AG08395 (cell line): Measurements from ENCODE around the gene SDK1.
"Not testable (repeated sequence)": the region's sequence is repeated elsewhere in the genome, so short reads cannot be mapped to it uniquely, and the experiment has no call there.

Experiments
- DNase-seq: peaks from one replicate; pipeline ENCODE4 v3.0.0; 2012; ENCODE audit warnings: mixed read lengths, low spot score

SDK1 gene

DNA sequence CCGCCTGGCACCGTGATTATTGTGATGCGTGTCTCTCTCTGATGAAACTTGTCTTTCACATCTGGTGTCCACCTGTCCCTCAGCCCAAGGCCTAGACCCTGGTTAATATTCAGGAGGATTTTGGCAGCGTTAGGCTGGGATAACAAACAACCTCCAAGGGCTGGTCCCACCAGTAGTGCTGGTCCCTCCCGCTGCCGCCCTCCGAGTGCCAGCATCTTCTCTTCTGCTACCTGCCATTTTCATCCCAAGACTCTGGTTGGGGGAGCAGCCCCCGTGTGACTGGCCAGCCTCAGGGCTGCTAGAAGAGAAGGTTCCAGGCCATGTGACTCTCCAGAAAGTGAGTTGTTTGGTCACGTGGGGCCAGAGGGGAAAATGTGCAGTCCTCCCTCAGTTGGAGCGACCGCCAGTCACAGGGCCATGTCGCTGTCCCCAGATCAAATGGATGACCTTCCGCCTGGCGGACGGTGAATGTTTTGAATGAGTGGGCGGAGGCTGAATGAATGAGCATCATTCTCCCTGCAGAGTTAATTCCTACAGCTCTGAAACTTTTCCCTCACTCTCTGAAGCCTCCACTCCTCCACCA is 901.2 kb downstream of the SDK1 start:
- no peak for DNase-seq

DNA sequence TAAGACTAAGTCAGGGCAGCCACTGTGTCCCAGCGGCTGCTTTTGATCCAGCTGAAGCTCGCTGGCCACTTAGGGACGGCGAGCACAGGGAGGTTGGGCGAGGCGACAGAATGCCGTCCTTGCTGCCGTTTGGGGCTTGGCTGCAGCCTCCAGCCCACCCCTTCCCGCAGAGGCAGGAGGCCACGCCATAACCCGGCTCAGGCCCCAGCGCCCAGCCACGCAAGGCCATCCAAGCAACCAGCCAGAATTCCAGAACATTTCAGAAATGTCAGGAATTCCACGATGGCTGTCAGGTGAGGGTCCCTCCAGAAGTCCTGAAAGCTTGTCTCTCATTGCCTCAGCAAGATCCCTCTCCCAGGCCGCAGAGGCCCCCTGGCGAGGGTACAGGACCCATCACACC is 901.9 kb downstream of the SDK1 start:
- no peak for DNase-seq

DNA sequence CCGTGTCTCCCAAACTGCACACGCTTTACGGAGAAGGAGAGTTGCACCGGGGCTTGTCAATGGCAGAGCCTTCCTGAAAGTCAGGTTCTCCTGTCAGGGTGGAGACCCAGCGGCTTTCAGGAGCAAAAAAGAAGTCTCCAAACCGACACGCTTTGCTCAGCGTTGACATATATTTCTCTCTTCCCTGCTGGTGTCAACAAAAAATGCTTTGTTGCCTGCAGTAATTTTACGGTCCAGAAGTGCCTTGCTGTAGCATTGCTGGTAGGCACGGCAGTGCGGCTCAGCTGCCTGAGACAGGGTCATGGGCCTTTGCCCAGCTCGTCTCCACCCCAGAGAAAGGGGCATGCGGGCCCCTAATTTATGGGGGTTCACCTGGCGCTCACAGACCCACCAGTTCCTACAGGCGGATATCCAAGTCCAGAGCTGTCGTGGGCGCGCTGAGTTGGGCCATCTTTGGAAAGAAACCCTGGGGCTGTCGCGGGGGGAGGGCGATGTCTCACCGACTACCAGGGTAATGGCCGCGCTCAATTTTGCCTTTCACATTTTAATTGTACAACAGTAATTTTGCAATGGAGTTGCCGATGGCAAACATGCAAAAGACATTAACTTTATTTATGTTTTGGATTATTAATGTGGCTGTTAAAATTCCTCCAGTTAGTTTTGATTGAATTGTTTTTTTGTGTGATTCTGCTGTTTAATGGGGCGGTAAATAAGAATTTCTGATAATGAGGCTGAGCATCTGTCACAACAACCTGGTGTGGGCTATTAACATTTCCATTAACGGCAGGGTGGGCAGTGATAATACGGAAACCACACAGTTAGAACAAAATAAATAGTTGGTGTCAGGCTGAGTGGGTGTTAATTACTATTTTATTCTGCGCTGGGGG is 902.8 kb downstream of the SDK1 start:
- DNase-seq = no peak

GRCh38 chr7:4204513-4205165 is 903.6 kb downstream of the SDK1 start:
- no peak for DNase-seq

DNA sequence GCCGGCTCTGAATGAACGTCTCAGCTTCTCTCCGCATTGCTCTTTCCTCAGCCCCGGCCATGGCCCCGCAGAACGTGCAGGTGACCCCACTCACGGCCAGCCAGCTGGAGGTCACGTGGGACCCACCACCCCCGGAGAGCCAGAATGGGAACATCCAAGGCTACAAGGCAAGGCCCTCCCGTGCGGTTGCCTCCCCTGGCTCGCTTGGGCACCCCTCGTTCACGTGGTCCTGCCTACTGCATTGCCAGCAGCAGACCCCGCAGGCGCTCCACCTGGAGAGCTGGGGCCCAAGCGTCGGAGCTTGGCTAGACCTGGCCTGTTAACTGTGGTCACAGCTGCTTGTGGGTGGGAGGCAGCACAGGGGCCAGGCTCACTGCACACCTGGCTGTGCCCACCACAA is 904.8 kb downstream of the SDK1 start:
- DNase-seq = no peak

DNA sequence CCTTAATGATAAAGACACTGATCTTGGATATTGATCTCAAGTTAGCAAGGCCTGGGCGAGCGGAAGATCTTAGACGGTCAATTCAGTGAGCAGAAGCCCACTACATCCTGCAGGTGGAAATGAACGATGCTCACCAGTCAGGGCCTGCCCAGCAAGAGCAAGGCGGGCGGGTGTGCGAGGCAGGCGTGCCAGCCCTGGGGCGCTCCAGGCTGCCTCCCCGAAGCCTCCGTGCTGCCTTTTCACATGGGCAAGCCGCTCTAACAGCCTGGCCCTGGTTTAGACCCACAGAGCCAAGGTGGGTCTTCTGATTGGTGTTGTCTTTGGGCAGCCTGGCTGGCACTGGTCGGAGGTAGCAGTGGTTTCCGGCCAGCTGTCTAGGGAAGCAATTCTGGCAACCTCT is 906.0 kb downstream of the SDK1 start:
- no peak for DNase-seq

- DNase-seq = no peak
Observed at GRCh38 chr7:4208086-4208485, 907.0 kb downstream of the SDK1 start.

- no peak for DNase-seq
Observed at GRCh38 chr7:4208586-4208985, 907.5 kb downstream of the SDK1 start.

DNA sequence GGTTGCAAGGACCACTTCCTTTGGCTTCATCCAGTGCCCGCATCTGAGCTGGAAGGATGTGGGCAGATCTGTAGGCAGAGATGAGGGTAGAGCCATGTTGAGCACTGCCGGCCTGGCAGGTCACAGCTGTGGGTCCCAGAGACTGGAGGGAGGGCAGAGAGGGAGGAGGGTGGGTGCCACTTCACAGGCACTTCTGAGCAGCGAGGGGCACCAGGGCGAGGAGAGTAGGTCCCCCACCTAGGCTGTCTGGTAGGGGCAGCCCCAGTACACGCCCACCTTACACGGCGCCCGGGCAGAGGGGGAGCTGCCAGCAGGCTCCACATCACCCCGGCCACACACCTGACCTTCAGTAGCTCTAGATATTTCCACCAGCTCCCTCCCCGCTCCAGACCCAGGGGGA is 908.1 kb downstream of the SDK1 start:
- DNase-seq = no peak

- no peak for DNase-seq
Observed at GRCh38 chr7:4209966-4210365, 908.9 kb downstream of the SDK1 start.

GRCh38 chr7:4210821-4211220 is 909.8 kb downstream of the SDK1 start:
- no peak for DNase-seq

- no peak for DNase-seq
Observed at GRCh38 chr7:4211261-4211660, 910.2 kb downstream of the SDK1 start.

DNA sequence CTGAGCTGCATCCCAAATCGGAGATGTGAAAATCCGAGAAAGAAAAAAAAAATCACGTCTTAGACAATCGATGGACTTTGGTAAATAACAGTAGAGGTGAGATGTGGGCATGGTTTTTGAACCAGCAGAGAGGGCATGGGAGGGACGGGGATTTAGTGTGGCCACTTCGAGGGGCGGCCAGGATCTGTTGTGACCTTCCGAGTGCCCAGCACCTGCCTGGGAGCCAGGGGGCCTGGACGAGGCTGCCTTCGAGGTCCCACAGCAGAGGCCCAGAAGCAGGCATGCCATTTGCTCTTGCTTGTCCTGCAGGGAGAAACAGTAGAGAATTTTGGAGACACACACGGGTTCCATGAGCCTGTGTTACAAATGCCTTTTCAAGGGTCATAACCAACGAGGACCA is 911.3 kb downstream of the SDK1 start:
- DNase-seq = no peak

DNA sequence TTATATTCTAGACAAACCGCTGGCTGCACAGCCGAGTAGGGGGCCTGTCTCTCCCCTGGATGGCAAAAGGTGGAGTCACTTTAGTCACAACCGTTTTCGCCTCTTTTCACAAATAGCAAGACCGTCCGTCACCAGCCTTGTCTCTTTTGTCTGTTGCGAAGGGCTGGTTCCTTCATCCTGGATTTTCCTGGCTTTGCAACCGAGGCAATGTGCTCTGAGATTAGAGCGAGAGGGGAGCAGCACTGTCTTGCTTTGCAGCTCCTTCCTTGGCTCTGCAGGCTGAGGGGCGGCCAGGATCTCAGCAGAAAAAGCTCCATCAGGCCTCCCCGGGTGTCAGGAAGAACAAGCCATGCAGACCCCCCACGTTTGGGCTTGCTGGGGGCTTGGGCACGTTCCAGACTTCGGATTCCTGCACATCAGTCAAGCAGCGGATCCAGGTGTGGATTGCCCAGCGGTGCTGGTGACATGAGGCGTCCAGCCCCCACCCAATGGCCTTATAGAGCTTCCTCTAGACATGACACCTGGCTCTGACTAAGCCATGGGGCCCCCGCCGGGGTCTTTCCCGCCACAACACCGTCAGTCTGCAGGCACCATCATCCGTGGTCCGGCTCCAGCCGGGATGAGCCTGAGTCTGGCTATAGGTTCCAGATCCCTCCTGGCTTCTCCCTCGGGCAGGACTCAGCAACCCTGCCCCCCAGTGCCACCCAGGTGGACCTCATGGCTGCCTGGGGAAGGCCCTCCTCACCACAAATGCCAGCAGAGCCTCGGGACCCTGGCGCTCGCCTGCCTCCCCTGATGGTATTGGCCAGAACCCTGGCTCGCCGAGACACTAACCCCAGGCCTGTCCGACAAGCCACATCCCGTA is 913.5 kb downstream of the SDK1 start:
- DNase-seq = no peak

- DNase-seq = no peak
Observed at GRCh38 chr7:4215176-4215720, 914.2 kb downstream of the SDK1 start.

DNA sequence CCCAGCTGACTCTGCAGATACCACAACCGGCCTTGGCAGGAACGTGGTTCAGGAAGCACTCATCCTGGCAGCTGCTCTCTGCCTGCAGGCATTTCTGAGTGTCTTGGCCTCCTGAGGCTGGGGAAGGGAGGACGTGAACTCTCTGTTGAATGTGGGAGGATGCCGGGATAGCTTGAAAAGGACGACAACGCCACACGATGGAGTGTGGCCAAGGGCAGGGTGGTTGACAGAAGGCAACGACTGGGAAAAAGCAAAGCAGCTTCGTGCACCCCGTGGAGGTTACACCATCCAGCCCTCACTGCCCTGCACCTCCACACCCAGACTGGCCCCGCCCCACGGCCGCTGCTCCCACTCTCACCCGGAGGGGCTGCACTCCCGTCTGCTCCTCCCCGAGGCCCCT is 915.0 kb downstream of the SDK1 start:
- DNase-seq = no peak

DNA sequence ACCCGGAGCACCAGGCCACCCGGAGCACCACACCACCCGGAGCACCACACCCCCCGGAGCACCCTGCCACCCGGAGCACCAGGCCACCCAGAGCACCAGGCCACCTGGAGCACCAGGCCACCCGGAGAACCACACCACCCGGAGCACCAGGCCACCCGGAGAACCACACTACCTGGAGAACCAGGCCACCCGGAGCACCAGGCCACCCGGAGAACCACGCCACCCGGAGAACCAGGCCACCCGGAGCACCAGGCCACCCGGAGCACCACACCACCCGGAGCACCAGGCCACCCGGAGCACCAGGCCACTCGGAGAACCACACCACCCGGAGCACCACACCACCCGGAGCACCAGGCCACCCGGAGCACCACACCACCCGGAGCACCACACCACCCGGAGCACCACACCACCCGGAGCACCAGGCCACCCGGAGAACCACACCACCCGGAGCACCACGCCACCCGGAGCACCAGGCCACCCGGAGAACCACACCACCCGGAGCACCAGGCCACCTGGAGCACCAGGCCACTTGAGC is 916.1 kb downstream of the SDK1 start:
- not testable (repeated sequence) for DNase-seq

GRCh38 chr7:4218481-4218880 is 917.4 kb downstream of the SDK1 start:
- no peak for DNase-seq

- no peak for DNase-seq
Observed at GRCh38 chr7:4220011-4220410, 919.0 kb downstream of the SDK1 start.

GRCh38 chr7:4221043-4221442 is 920.0 kb downstream of the SDK1 start:
- no peak for DNase-seq

- no peak for DNase-seq
Observed at GRCh38 chr7:4222676-4223075, 921.6 kb downstream of the SDK1 start.

GRCh38 chr7:4225361-4225771 is 924.3 kb downstream of the SDK1 start:
- DNase-seq = no peak
